Body of pancreas (tissue), 4 donors: ENCODE results near the gene ZSWIM3. TPM values are rescaled to one million over a fixed set of nuclear protein-coding genes. Genes with fewer than 3 reads are reported as not detected.

Experiments
- ATAC-seq: fragments of 150-250 bp; one replicate; pipeline ENCODE4 v1.9.1; 2016
- DNase-seq, 4 donors: peaks; one replicate each; pipeline ENCODE4 v3.0.0-alpha.2; 2019
- H3K27ac ChIP-seq, 4 donors: fragments of 200-600 bp; sonication (generic); 1 replicate in 3 of 4; 2 replicates in 1 of 4; pipeline versions ENCODE4 v1.5.1 to v1.6.1; 2016 to 2019; ENCODE audit warnings: mild to moderate bottlenecking in 1 of 4, mixed read lengths in 1 of 4, moderate library complexity in 1 of 4
- H3K27me3 ChIP-seq, 2 donors: fragments of 200-600 bp; sonication (generic); one replicate each; pipeline ENCODE4 v1.6.0; 2016; ENCODE audit warnings: mild to moderate bottlenecking in 1 of 2
- H3K36me3 ChIP-seq, 2 donors: fragments of 200-600 bp; sonication (generic); replicated peaks in 1 of 2; 2 replicates each; pipeline ENCODE4 v1.5.1; 2016; ENCODE audit warnings: low read depth in 2 of 2; ENCODE audit not compliant: insufficient read depth in 1 of 2
- H3K4me1 ChIP-seq: fragments of 200-600 bp; sonication (generic); one replicate; pipeline ENCODE4 v1.6.0; 2016
- H3K4me3 ChIP-seq, 2 donors: fragments of 200-600 bp; sonication (generic); 1 replicate in 1 of 2; 2 replicates in 1 of 2; pipeline ENCODE4 v1.5.1; 2016 to 2019
- H3K9me3 ChIP-seq, 3 donors: fragments of 200-600 bp; sonication (generic); 1 replicate in 2 of 3; 2 replicates in 1 of 3; pipeline ENCODE4 v1.5.1; 2016
- CTCF ChIP-seq, 7 experiments: fragments of 450-650 bp in 4 of 7; fragments of 200-600 bp in 3 of 7; sonication (generic) in 3 of 7; IDR thresholded peaks; one replicate each; pipeline ENCODE4 v1.5.1; 2016 to 2019; ENCODE audit warnings: antibody characterized with exemption in 7 of 7
- POLR2A ChIP-seq, 3 donors: fragments of 450-650 bp; IDR thresholded peaks; one replicate each; pipeline ENCODE4 v1.6.1; 2016; ENCODE audit warnings: antibody characterized with exemption in 3 of 3, mild to moderate bottlenecking in 2 of 3
- WGBS, 2 donors: methylation state at CpG; one replicate each; pipeline ENCODE4 v1.1.5; 2017; 5-methylcytosine and 5-hydroxymethylcytosine counted together
- intact Hi-C: fragments of 100-400 bp; cut with DNase I; formaldehyde crosslinking; loops from one replicate; pipeline ENCODE4 v1.15.1; 2023
- total RNA-seq, 2 donors: library from RNA; depleted of rRNA; stranded (reverse); fragments of >200 nt; gene quantifications; one replicate each; pipeline ENCODE4 v1.1.0, GENCODE V29; 2016

Gene ZSWIM3
- total RNA-seq, 2 donors from 2014 or later = 1.6 to 2.1 TPM

GRCh38 chr20:45813489-45813888, 43.9 kb upstream of the ZSWIM3 start:
- ATAC-seq (no peak), DNase-seq (no peak)
- Histone ChIP-seq H3K9me3 (no peaks in the 10 kb centered on the region), H3K4me3 (no peak overlapping the region), H3K4me1 (peaks cover 6% of the 10 kb centered on the region), H3K36me3 (peaks cover 0 to 13% of the 10 kb centered on the region in 2 donors), H3K27me3 (no peaks in the 10 kb centered on the region), H3K27ac (no peak overlapping the region)
- intact Hi-C loops = no loop called here
- TF ChIP-seq CTCF (IDR thresholded peaks at IDR 0.05) = no peak
- WGBS, 2 donors = 55 to 63% methylated on average over 7 of the region's 7 CpGs

DNA sequence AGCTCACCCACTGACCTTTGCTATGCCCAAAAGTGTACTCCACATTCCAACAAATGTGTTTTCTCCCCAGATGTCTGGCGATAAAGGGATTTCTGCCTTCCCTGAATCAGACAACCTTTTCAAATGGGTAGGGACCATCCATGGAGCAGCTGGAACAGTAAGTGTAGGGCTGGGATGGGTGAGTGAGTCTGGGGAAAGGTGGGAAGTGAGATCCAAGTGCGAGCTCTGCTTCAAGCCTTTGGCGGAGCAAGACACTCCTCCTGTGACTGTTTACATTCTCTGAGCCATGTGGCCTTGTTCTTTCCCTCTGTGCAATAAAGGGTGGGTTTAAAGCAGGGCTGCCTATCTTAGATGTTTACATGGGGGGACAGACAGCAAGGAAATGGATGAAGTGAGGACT, 43.1 kb upstream of the ZSWIM3 start:
- WGBS, 2 donors = 67 to 78% methylated on average over 3 of the region's 3 CpGs
- ATAC-seq (no peak), DNase-seq (no peak)
- no peaks in the 10 kb centered on the region for H3K27me3 ChIP-seq
- intact Hi-C loops = no loop called here
- TF ChIP-seq POLR2A (IDR thresholded peaks at IDR 0.05) (no peak), CTCF (IDR thresholded peaks at IDR 0.05) (no peak)
- peaks cover 0 to 9% of the 10 kb centered on the region in 2 donors for H3K36me3 ChIP-seq
- H3K9me3 ChIP-seq = no peaks in the 10 kb centered on the region
- H3K27ac ChIP-seq = no peak overlapping the region
- no peak overlapping the region for H3K4me3 ChIP-seq
- H3K4me1 ChIP-seq = peaks cover 6% of the 10 kb centered on the region

GRCh38 chr20:45816951-45817350, 40.5 kb upstream of the ZSWIM3 start:
- intact Hi-C loops = no loop called here
- no peaks in the 10 kb centered on the region for H3K9me3 ChIP-seq
- TF ChIP-seq CTCF (IDR thresholded peaks at IDR 0.05) (no peak), POLR2A (IDR thresholded peaks at IDR 0.05) (no peak)
- WGBS, 2 donors = 90% methylated on average over 3 of the region's 3 CpGs
- DNase-seq = no peak
- peaks cover 0 to 9% of the 10 kb centered on the region in 2 donors for H3K27me3 ChIP-seq
- H3K4me3 ChIP-seq = no peak overlapping the region
- H3K4me1 ChIP-seq = peaks cover 6% of the 10 kb centered on the region
- no peak for ATAC-seq
- no peaks in the 10 kb centered on the region for H3K36me3 ChIP-seq
- no peak overlapping the region for H3K27ac ChIP-seq

GRCh38 chr20:45817376-45818194, 39.8 kb upstream of the ZSWIM3 start:
- Histone ChIP-seq H3K4me1 (peaks cover 7% of the 10 kb centered on the region), H3K9me3 (no peaks in the 10 kb centered on the region), H3K4me3 (no peak overlapping the region), H3K36me3 (no peaks in the 10 kb centered on the region), H3K27me3 (peaks cover 0 to 9% of the 10 kb centered on the region in 2 donors), H3K27ac (no peak overlapping the region)
- no peak for DNase-seq
- ATAC-seq = no peak
- no peak for TF ChIP-seq POLR2A (IDR thresholded peaks at IDR 0.05)
- no peak for TF ChIP-seq CTCF (IDR thresholded peaks at IDR 0.05)
- intact Hi-C loops = no loop called here
- WGBS, 2 donors = 56 to 69% methylated on average over 9 of the region's 9 CpGs

DNA sequence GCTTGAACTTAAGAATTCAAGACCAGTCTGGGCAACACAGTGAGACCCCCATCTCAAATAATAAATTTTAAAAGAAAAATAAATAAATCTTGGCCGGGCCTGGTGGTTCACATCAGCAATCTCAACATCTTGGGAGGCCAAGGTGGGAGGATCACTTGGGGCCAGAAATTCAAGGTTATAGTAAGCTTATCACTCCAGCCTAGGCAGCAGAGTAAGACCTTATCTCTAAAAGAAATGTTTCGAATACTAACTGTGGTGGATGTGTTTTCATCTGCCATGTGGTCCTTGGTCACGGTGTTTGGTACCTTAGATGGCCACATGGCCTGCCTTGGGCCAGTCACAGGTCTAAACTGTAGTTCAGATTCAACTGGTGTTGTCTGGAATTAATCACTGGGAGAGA, 39.2 kb upstream of the ZSWIM3 start:
- no peak for DNase-seq
- no peak overlapping the region for H3K4me3 ChIP-seq
- TF ChIP-seq CTCF (IDR thresholded peaks at IDR 0.05) (no peak), POLR2A (IDR thresholded peaks at IDR 0.05) (no peak)
- H3K36me3 ChIP-seq = no peaks in the 10 kb centered on the region
- H3K4me1 ChIP-seq = peaks cover 8% of the 10 kb centered on the region
- intact Hi-C loops = no loop called here
- 59 to 60% methylated on average over 3 of the region's 3 CpGs for WGBS, 2 donors
- no peaks in the 10 kb centered on the region for H3K9me3 ChIP-seq
- no peak overlapping the region for H3K27ac ChIP-seq
- peaks cover 0 to 9% of the 10 kb centered on the region in 2 donors for H3K27me3 ChIP-seq
- ATAC-seq = no peak
